SH-SY5Y (cell line): ENCODE measurements around the gene CDH4.

Experiments used
- GATA2 ChIP-seq: IDR thresholded peaks from 2 replicates; pipeline ENCODE4 v1.6.1; 2011; ENCODE audit warnings: mild to moderate bottlenecking, low read depth, low read length
- GATA3 ChIP-seq: IDR thresholded peaks from 2 replicates; pipeline ENCODE4 v1.6.1; 2011; ENCODE audit warnings: low read depth, mild to moderate bottlenecking, low read length, moderate library complexity

Gene CDH4

GRCh38 chr20:61761453-61762166 lies 509.5 kb downstream of the CDH4 start:
- TF ChIP-seq GATA2 (no peak), GATA3 (no peak)

GRCh38 chr20:61762167-61762710 lies 510.2 kb downstream of the CDH4 start:
- TF ChIP-seq GATA3 (no peak), GATA2 (no peak)

GRCh38 chr20:61762886-61763739 lies 511.1 kb downstream of the CDH4 start:
- TF ChIP-seq GATA2 (no peak), GATA3 (no peak)

- no peak for TF ChIP-seq GATA2
- no peak for TF ChIP-seq GATA3
These were observed 511.8 kb downstream of the CDH4 start for GRCh38 chr20:61763740-61764400.

- no peak for TF ChIP-seq GATA2
- no peak for TF ChIP-seq GATA3
These were observed 512.5 kb downstream of the CDH4 start for GRCh38 chr20:61764471-61765025.

- TF ChIP-seq GATA3 (no peak), GATA2 (no peak)
These were observed 513.2 kb downstream of the CDH4 start for GRCh38 chr20:61765081-61765870.

DNA sequence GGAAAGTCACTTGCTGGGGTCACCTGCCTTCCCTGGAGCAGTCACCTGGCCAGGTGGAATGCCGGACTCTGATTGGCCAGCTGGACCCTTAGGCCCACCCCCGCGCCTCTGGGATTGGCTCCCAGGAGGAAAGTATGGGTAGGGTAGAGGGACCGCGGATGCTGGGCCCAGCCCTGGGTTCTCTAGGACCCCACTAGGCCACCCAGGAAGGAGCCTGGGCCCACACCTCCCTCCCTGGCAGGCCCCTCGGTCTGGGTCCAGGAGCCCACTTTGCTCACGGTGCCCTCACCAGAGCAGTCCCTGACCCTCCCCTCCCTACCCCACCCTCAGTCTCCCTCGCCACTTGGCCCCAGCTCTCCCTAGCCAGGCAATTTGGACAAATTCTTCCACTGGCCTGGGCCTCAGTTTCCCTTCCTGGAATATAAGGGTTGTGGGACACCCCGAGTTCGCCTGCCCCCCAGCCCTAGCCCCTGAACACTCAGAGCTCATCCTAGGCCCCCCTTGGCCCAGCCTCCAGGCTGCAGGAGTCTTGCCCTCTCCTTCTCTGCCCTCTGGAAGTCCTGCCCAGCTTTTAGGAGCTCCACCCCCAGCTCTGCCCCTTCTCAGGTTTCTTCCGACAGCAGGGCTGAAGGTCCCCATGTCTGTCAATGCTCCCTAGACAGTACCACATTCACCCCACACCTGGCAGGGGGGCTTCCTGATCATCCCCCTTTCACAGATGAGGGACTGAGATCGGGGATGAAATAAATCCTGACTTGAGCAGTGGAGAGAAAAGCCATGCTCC lies 514.0 kb downstream of the CDH4 start:
- TF ChIP-seq GATA2 (no peak), GATA3 (no peak)

DNA sequence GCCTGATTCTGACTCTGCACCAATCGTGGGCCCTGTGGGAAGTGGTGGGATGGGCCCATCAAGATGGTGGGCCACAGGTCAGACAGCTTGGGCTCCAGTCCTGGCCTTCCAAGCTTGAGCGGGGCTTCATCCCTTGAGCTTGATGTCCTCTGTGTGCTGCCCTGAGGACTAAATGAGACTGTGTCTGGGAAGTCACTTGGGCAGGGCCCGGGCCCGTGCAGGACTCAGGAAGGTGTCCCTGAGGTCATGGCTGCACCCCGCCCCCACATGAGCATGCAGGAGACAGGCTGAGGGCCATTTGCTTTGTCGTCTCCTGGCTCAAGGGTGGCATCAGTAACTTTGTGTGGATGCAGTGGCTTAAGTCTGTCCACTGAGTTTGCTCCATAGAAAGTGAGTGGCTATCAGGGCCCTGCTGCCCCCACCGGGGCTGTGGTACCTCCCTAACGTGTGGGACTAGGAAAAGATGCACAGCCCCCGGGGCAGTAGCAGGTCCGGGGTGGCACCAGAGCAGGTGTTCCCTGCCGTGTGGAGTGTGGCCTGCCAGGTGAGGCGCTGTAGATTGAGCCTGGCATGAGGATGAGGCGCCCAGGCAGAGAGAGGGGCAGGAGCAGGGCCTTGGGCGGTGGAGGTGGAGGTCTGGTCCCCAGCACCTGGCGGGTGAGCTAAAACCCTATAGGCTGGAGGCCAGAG lies 515.0 kb downstream of the CDH4 start:
- TF ChIP-seq GATA2 = no peak
- no peak for TF ChIP-seq GATA3

- TF ChIP-seq GATA3 (no peak), GATA2 (no peak)
These were observed 515.9 kb downstream of the CDH4 start for GRCh38 chr20:61767761-61768494.

DNA sequence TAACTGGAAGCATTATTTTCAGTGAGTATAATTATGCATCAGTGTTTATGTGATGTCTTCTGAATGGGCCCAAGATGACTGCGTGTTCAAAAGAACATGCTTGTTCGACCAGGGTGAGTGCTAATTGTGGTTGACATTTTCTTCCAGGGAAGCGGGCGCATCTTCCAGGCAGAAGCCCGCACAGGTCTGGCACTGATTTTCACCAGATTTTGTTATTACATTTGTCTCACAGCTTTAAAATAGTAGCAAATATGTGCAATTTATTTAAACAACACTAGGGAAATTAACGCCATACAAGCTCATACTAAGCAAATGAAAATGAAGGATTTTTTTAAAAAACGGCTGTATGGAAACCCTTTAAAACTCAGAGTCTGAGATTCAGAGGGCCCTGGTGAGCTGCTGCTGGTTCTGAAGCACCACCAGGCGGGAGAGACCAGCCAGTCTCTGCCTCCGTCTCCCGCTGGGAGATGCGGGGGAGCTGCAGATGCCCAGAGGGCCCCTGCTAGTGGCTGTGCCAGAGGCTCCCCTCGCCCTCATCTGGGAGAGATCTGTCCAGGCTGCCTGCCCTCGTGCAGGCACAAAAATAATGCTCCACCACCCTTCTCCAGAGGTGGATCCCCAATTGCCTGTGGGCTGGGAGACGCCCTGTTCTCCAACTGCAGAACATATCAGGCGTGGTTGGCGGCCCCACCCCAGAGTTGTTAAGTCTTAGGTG lies 516.7 kb downstream of the CDH4 start:
- TF ChIP-seq GATA3 (no peak), GATA2 (no peak)
